Stomach (tissue), 9 donors: ENCODE results near the gene MRPS15. TPM values are rescaled to one million over a fixed set of nuclear protein-coding genes. Genes with fewer than 3 reads are reported as not detected.

Experiments used
- DNase-seq, 2 donors: peaks; one replicate each; pipeline versions ENCODE4 v3.0.0 to v3.0.0-alpha.2; 2013 to 2019
- H3K27ac ChIP-seq, 5 donors: fragments of 200-600 bp in 4 of 5; sonication (generic) in 4 of 5; one replicate each; pipeline ENCODE4 v1.5.1; 2013 to 2019; ENCODE audit warnings: mild to moderate bottlenecking in 1 of 5, moderate library complexity in 1 of 5
- H3K27me3 ChIP-seq, 3 donors: fragments of 200-600 bp; sonication (generic); one replicate each; pipeline ENCODE4 v1.5.1; 2017 to 2019; ENCODE audit warnings: mixed run types in 1 of 3
- H3K36me3 ChIP-seq, 4 donors: fragments of 200-600 bp; sonication (generic); 1 replicate in 3 of 4; 2 replicates in 1 of 4; pipeline ENCODE4 v1.5.1; 2016 to 2019
- H3K4me1 ChIP-seq, 4 donors: fragments of 200-600 bp; sonication (generic); one replicate each; pipeline ENCODE4 v1.5.1; 2016 to 2019
- H3K4me3 ChIP-seq, 4 donors: fragments of 200-600 bp; sonication (generic) in 3 of 4; one replicate each; pipeline ENCODE4 v1.5.1; 2016 to 2019; ENCODE audit warnings: mild to moderate bottlenecking in 1 of 4
- H3K9me3 ChIP-seq, 4 donors: fragments of 200-600 bp; sonication (generic); one replicate each; pipeline ENCODE4 v1.5.1; 2016 to 2019
- EP300 ChIP-seq: sonication (generic); formaldehyde crosslinking; IDR thresholded peaks from one replicate; pipeline ENCODE4 v1.6.1; 2017; ENCODE audit warnings: antibody characterized with exemption
- POLR2A ChIP-seq, 4 donors: fragments of 450-650 bp; IDR thresholded peaks; one replicate each; pipeline ENCODE4 v1.6.1; 2016; ENCODE audit warnings: antibody characterized with exemption in 4 of 4, control low read depth in 2 of 4, mild to moderate bottlenecking in 1 of 4, moderate library complexity in 1 of 4
- POLR2AphosphoS5 ChIP-seq, 3 donors: sonication (generic); formaldehyde crosslinking; IDR thresholded peaks; one replicate each; pipeline ENCODE4 v1.6.1; 2016; ENCODE audit warnings: antibody characterized with exemption in 3 of 3
- WGBS, 5 donors: extraction: QIAGEN DNeasy Blood & Tissue Kit in 3 of 5; methylation state at CpG; one replicate each; pipeline versions ENCODE4 v1.1.5 to v1.1.7; 2013 to 2018; 5-methylcytosine and 5-hydroxymethylcytosine counted together
- intact Hi-C: fragments of 100-400 bp; cut with DNase I; formaldehyde crosslinking; loops from one replicate; pipeline ENCODE4 v1.15.1; 2023; ENCODE audit warnings: low total_unique reads
- polyA plus RNA-seq, 3 donors: library from polyadenylated mRNA; stranded (reverse); fragments of 200-250 nt; gene quantifications; one replicate each; pipeline ENCODE4 v1.2.3, GENCODE V29; 2013
- total RNA-seq, 5 donors: library from RNA; depleted of rRNA; stranded (reverse); fragments of >200 nt; gene quantifications; one replicate each; pipeline versions ENCODE4 v1.1.0 to v1.2.3, GENCODE V29; 2014 to 2016
- TF ChIP-seq, protein P1 (sequence below), 7 experiments: fragments of 450-650 bp in 4 of 7; fragments of 200-600 bp in 3 of 7; sonication (generic) in 3 of 7; IDR thresholded peaks; one replicate each; pipeline ENCODE4 v1.5.1; 2016 to 2019; ENCODE audit warnings: antibody characterized with exemption in 7 of 7, control low read depth in 2 of 7, mild to moderate bottlenecking in 1 of 7
- donor health status: healthy with polysubstance abuse.
- donor health status: Bipolar disorder and iron deficiency.
- donor health status: healthy.

Gene MRPS15
- total and polyA plus RNA-seq, 8 donors, result 21.9 to 163 (median 91.9) TPM

DNA sequence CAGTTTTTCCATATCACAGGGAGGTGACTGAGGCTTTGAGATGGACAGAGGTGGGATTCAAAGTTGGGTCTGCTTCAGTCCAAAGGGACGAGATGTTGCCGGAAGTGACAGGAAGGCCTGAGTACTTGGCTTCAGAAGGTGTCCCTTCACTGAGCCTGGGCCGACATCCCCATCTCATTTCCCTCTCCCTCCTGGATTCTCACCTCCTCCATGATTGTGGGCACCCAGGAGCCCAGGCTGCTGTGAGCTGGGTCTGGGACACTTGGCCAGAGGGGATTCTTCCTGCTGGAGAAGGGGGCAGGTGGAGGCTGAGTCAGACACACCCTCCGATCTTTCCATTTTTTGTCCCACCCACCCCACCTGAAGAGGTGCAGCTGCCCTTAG lies 2.8 kb upstream of the MRPS15 start:
- peaks cover 8 to 26% (median 22%) of the 10 kb centered on the region in 4 donors for H3K4me1 ChIP-seq
- no peak for TF ChIP-seq EP300
- TF ChIP-seq POLR2A (IDR thresholded peaks at IDR 0.05), result no peak
- TF ChIP-seq, protein P1, sequence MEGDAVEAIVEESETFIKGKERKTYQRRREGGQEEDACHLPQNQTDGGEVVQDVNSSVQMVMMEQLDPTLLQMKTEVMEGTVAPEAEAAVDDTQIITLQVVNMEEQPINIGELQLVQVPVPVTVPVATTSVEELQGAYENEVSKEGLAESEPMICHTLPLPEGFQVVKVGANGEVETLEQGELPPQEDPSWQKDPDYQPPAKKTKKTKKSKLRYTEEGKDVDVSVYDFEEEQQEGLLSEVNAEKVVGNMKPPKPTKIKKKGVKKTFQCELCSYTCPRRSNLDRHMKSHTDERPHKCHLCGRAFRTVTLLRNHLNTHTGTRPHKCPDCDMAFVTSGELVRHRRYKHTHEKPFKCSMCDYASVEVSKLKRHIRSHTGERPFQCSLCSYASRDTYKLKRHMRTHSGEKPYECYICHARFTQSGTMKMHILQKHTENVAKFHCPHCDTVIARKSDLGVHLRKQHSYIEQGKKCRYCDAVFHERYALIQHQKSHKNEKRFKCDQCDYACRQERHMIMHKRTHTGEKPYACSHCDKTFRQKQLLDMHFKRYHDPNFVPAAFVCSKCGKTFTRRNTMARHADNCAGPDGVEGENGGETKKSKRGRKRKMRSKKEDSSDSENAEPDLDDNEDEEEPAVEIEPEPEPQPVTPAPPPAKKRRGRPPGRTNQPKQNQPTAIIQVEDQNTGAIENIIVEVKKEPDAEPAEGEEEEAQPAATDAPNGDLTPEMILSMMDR (IDR thresholded peaks at IDR 0.05), result no peak
- TF ChIP-seq POLR2AphosphoS5 (IDR thresholded peaks at IDR 0.05), result no peak
- no peaks in the 10 kb centered on the region for H3K27me3 ChIP-seq
- H3K9me3 ChIP-seq, result no peaks in the 10 kb centered on the region
- peaks cover 0 to 11% (median 4%) of the 10 kb centered on the region in 4 donors for H3K36me3 ChIP-seq
- DNase-seq, result no peak
- 91 to 100% (median 96%) methylated on average over 3 to 4 of the region's 4 CpGs for WGBS, 5 donors
- H3K4me3 ChIP-seq, result no peak overlapping the region
- intact Hi-C loops, result no loop called here
- H3K27ac ChIP-seq, result no peak overlapping the region

DNA sequence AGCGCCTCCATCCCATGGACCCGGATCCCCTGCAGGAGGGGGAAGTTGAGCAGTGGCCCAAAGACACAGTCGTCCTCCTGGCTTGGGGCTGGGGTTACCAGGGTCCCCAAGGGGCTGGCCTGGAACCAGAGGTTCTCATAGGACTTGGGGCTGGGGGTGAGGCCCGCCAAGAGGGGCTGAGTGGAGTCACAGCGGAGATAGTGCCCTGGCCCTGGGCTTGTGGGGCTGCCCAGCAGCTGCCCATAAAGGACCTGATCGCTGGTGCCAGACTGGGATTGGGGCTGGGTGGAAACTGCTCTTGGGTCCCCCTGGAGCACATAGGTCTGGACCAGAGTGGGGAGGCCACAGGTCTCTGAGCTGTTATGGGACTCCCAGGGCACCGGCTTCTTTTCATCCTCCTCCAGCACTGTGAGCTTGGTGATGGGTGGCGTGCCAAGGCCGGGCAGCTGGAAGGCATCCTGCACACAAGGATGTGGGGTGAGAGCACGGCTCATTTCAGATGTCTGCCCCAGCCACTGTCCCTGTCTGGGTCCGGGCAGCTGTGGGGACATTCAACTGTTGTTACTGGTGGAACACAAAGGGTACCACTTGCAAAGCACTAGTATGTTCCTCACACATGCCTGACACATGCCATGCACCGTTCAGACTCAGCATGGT lies 2.3 kb upstream of the MRPS15 start:
- WGBS, 5 donors, result 91 to 92% (median 92%) methylated on average over 9 to 12 of the region's 12 CpGs

DNA sequence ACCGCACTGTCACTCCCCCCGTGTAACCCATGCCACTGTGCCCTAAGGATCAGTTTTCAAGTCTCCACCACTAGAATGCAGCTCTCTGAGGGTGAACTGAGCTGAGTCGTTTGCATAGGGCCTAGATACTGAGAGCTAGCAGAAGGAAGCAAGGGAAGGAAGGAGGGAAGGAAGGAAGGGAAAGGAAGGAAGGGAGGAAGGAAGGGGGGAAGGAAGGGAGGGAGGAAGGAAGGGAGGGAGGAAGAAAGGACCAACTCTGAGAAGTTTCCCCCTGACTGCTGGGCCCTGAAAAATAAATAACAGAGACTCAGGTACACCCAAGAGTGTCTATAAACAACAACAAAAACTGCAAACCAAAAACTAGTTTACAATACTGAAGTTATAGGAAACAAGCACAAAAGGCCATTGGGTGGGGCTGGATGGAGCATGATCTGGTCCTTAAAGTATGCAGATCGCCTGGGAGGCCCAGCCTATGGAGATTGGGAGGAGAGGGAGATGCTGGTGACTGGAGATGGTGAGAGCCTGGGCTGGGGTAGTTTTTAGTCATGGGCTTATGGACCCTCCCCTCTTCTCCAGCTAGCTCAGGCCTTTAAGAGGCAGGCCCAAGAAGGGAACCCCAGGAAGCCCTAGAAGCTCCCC lies 1.7 kb upstream of the MRPS15 start:
- Histone ChIP-seq H3K27me3 (no peaks in the 10 kb centered on the region), H3K27ac (no peak overlapping the region), H3K36me3 (peaks cover 10 to 16% (median 15%) of the 10 kb centered on the region in 4 donors), H3K9me3 (no peaks in the 10 kb centered on the region), H3K4me3 (no peak overlapping the region), H3K4me1 (peaks cover 8 to 28% (median 23%) of the 10 kb centered on the region in 4 donors)
- WGBS, 5 donors, result 58 to 76% (median 72%) methylated on average over 4 of the region's 4 CpGs
- intact Hi-C loops, result no loop called here
- no peak for TF ChIP-seq EP300
- TF ChIP-seq POLR2AphosphoS5 (IDR thresholded peaks at IDR 0.05), result no peak
- no peak for TF ChIP-seq POLR2A (IDR thresholded peaks at IDR 0.05)
- TF ChIP-seq, protein P1 (IDR thresholded peaks at IDR 0.05), result no peak
- DNase-seq, result no peak

More for the DNA sequence above, 2.3 kb upstream of the MRPS15 start:
- H3K27me3 ChIP-seq, result no peaks in the 10 kb centered on the region
- no peak for TF ChIP-seq POLR2AphosphoS5 (IDR thresholded peaks at IDR 0.05)
- TF ChIP-seq EP300, result no peak
- TF ChIP-seq POLR2A (IDR thresholded peaks at IDR 0.05), result no peak
- TF ChIP-seq, protein P1 (IDR thresholded peaks at IDR 0.05), result no peak
- no peak overlapping the region for H3K4me3 ChIP-seq
- peaks cover 4 to 13% (median 9%) of the 10 kb centered on the region in 4 donors for H3K36me3 ChIP-seq
- no peak for DNase-seq
- intact Hi-C loops, result no loop called here
- peaks cover 8 to 28% (median 23%) of the 10 kb centered on the region in 4 donors for H3K4me1 ChIP-seq
- no peak overlapping the region for H3K27ac ChIP-seq
- no peaks in the 10 kb centered on the region for H3K9me3 ChIP-seq

DNA sequence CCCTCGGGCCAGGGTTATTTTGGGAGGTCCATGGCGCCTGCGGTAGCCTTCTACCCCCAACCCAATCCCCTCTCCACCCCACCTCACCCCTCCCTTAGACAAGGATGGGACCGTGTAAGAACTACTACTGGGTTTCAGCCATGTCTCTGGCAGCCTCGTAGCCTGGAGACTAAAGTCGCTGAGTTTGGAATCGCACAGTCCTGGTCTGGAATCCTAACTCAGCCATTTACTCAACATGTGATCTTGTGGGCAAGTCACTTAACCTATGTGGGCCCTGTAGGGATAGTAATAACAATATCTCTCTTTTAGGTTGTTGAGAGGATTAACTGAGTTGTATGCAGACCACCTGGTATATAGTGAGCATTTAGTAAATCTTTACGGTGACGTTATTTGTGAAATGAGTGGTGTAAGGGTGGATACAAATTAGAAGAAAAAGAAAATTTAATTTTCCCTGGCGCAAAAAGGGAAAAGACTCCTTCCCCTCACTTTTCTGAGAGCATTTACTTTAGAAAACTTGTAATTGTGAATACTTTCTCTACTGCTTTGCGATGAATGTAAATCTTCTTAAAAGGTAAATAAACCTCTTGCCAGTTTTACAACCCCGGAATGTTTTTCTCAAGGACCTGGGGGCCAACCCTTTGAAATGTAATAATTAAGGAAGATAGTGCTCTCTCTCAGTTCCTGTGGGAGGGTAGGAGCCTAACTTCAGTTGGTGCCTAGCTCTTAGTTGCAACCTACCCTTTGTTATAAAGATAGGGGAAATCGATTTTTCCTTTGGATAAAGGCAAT lies 615 bp upstream of the MRPS15 start:
- no peak for TF ChIP-seq EP300
- 24 to 31% (median 27%) methylated on average over 13 of the region's 13 CpGs for WGBS, 5 donors
- intact Hi-C loops, result no loop called here
- Histone ChIP-seq H3K9me3 (no peaks in the 10 kb centered on the region), H3K27me3 (no peaks in the 10 kb centered on the region), H3K27ac (peak overlapping the region; percentile 87 to 95 (median 92)), H3K36me3 (peaks cover 18 to 27% (median 25%) of the 10 kb centered on the region in 4 donors), H3K4me1 (peaks cover 8 to 28% (median 23%) of the 10 kb centered on the region in 4 donors), H3K4me3 (peak overlapping the region; percentile 70 to 99 (median 92))
- DNase-seq, result no peak
